Gastroesophageal sphincter (tissue), 3 donors: ENCODE results near the gene AP1M2.

Source experiments
- POLR2AphosphoS5 ChIP-seq: sonication (generic); formaldehyde crosslinking; IDR thresholded peaks from one replicate; pipeline ENCODE4 v1.6.1; 2017; ENCODE audit warnings: antibody characterized with exemption
- TF ChIP-seq, protein P1 (sequence below), 4 experiments: fragments of 200-600 bp in 2 of 4; fragments of 450-650 bp in 2 of 4; sonication (generic) in 1 of 4; IDR thresholded peaks; one replicate each; pipeline ENCODE4 v1.5.1; 2017 to 2019; ENCODE audit warnings: antibody characterized with exemption in 4 of 4, mild to moderate bottlenecking in 2 of 4, moderate library complexity in 2 of 4

DNA sequence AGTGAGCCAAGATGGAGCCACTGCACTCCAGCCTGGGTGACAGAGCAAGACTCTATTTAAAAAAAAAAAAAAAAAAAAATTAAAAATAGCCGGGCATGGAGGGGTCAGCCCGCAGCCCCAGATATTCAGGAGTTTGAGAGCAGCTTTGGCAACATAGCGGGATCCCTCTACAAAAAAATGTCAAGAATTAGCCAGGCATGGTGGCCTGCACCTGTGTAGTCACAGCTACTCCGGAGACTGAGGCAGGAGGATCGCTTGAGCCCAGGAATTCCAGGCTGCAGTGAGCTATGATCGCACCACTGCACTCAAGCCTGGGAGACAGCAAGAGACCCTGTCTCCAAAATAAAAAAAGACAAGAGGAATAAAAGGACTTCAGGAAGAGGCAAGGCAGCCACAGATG lies 716 bp downstream of the AP1M2 start:
- TF ChIP-seq POLR2AphosphoS5 = no peak
- TF ChIP-seq, protein P1, sequence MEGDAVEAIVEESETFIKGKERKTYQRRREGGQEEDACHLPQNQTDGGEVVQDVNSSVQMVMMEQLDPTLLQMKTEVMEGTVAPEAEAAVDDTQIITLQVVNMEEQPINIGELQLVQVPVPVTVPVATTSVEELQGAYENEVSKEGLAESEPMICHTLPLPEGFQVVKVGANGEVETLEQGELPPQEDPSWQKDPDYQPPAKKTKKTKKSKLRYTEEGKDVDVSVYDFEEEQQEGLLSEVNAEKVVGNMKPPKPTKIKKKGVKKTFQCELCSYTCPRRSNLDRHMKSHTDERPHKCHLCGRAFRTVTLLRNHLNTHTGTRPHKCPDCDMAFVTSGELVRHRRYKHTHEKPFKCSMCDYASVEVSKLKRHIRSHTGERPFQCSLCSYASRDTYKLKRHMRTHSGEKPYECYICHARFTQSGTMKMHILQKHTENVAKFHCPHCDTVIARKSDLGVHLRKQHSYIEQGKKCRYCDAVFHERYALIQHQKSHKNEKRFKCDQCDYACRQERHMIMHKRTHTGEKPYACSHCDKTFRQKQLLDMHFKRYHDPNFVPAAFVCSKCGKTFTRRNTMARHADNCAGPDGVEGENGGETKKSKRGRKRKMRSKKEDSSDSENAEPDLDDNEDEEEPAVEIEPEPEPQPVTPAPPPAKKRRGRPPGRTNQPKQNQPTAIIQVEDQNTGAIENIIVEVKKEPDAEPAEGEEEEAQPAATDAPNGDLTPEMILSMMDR (IDR thresholded peaks at IDR 0.05) = no peak
